Activated T-helper 1 cell treated with anti-CD3 and anti-CD28 coated beads, Interleukin-12 subunit alpha, Interleukin-12 subunit beta, Interleukin-2, Interleukin-4 antibody, amounts not matched to agents 30 ng/mL and 10 ng/mL and 1 ng/mL, durations not matched to agents 14 hours and 24 hours and 36 hours (primary cell): ENCODE data around the gene PPP1R1C. TPM values are rescaled to one million over a fixed set of nuclear protein-coding genes. Genes with fewer than 3 reads are reported as not detected.
A peak's percentile ranks its signal among the peaks of the same experiment; 100 is the strongest.

Experiments
- DNase-seq: peaks from one replicate; pipeline ENCODE4 v3.0.0; 2021; ENCODE audit warnings: low spot score
- H3K27ac Mint-ChIP-seq: one replicate; pipeline ENCODE4 v1.8.0; 2021; ENCODE audit warnings: mild to moderate bottlenecking, mixed read lengths
- H3K27me3 Mint-ChIP-seq: one replicate; pipeline ENCODE4 v1.8.0; 2022; ENCODE audit warnings: mild to moderate bottlenecking, moderate library complexity, mixed read lengths; ENCODE audit not compliant: insufficient read depth
- H3K36me3 Mint-ChIP-seq: one replicate; pipeline ENCODE4 v1.8.0; 2021; ENCODE audit warnings: low read depth, mixed read lengths
- H3K4me1 Mint-ChIP-seq: one replicate; pipeline ENCODE4 v1.8.0; 2021; ENCODE audit warnings: low read depth, mixed read lengths
- H3K4me3 Mint-ChIP-seq: one replicate; pipeline ENCODE4 v1.8.0; 2021; ENCODE audit warnings: mild to moderate bottlenecking, moderate library complexity, mixed read lengths
- H3K9me3 Mint-ChIP-seq: one replicate; pipeline ENCODE4 v1.8.0; 2021; ENCODE audit warnings: mixed read lengths
- intact Hi-C: fragments of 100-400 bp; cut with micrococcal nuclease; formaldehyde crosslinking; loops from one replicate; pipeline ENCODE4 v1.15.1; 2024
- total RNA-seq: library from RNA; stranded (reverse); gene quantifications from 2 replicates; pipeline ENCODE4 v1.2.3, GENCODE V29; 2022

Gene PPP1R1C, protein sequence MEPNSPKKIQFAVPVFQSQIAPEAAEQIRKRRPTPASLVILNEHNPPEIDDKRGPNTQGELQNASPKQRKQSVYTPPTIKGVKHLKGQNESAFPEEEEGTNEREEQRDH
- not detected in 2 replicates for total RNA-seq

DNA sequence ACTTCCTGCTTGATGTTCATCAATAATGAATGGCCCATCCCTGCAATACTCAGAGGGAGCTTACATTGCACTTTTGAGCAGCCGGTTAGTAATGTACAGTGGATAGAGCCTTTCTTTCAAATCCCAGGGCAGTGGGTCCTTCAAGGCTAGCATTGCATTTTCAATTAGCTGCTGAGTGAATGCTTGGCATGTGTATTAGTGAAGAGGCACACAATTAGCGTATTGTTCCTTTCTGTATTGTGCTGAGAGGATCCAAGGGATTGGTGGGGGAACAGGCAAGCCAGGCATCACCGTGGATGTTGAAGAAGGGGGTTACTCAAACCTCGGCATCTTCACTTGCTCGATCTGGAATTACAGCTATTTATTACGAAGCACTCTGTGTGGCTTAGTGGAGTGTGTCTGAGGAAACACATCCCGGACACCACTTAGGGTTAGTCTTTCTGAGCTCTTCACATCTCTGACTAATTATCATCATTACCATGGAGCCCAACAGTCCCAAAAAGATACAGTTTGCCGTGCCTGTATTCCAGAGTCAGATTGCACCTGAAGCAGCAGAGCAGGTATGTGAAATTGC lies at the start of gene PPP1R1C:
TSS of gene PPP1R1C (plus strand) at position 222 of the 574 bp plus-strand sequence. CDS start at position 480, 258 bp downstream.
- Mint-ChIP-seq H3K4me1 (no peaks in the 10 kb centered on the region), H3K9me3 (no peaks in the 10 kb centered on the region), H3K36me3 (no peaks in the 10 kb centered on the region), H3K27me3 (no peaks in the 10 kb centered on the region), H3K4me3 (no peak within 1 kb of the TSS), H3K27ac (no peak within 1 kb of the TSS)
- intact Hi-C loops: no loop called here
- DNase-seq: no peak

DNA sequence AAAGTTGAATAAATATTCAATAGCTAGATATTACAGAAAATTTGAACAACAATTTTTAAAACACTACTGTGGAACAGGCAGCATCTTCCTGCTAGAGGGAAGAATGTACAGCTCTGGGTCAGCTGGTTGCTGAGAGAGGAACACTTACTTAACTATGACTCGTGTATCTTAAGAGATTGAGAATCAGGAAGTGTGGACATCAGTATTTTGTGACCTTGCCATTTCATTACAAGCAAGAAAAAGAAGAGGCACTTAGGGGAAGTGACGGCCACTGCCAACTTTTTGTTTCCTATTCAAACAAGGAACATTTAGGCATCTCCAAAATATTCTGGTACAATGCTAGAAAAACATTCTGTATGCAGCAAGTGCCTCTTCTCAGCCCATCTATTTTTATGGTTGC lies 48.2 kb upstream of the PPP1R1C start:
- Mint-ChIP-seq H3K27ac (no peak overlapping the region), H3K36me3 (no peaks in the 10 kb centered on the region), H3K4me1 (no peaks in the 10 kb centered on the region), H3K4me3 (no peak overlapping the region), H3K9me3 (no peaks in the 10 kb centered on the region), H3K27me3 (peaks cover 18% of the 10 kb centered on the region)
- no peak for DNase-seq
- intact Hi-C loops: loop anchor here (2.0 kb wide), 1 partner anchor 13 kb away; no protein-coding TSS in a partner anchor

DNA sequence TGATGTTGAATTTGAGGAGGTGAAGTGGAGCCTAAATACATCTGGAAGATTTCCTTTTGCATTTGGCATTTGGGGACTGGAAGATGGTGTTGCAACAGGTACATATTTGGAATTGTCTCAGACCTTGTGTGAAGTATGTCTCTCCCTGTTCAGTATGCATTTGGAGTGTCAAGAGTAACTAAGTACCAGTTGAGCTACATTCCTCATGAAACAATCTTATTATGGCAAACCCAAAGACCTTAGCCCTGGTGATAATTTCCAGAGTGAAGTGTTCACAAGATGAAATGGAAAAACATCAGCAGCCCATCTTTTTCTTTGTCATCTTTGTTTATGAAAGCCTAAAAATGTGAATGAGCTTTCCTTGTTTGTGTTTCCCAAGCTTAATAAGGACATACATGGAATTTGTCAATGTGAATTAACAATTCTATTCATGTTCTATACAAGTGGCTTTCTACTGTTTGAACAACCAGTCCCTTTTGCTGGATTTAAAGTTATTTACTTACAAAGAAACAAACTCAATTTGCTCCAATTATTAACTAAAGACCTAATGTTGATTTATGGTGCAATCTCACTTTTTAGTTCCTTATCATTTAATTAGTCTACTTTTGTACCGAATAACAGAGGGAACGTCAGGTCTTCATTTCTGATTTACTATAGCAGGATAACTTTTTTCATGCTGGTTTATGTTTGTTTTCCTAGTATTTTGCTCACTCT lies 42.1 kb upstream of the PPP1R1C start:
- intact Hi-C loops: no loop called here
- H3K9me3 Mint-ChIP-seq: no peaks in the 10 kb centered on the region

DNA sequence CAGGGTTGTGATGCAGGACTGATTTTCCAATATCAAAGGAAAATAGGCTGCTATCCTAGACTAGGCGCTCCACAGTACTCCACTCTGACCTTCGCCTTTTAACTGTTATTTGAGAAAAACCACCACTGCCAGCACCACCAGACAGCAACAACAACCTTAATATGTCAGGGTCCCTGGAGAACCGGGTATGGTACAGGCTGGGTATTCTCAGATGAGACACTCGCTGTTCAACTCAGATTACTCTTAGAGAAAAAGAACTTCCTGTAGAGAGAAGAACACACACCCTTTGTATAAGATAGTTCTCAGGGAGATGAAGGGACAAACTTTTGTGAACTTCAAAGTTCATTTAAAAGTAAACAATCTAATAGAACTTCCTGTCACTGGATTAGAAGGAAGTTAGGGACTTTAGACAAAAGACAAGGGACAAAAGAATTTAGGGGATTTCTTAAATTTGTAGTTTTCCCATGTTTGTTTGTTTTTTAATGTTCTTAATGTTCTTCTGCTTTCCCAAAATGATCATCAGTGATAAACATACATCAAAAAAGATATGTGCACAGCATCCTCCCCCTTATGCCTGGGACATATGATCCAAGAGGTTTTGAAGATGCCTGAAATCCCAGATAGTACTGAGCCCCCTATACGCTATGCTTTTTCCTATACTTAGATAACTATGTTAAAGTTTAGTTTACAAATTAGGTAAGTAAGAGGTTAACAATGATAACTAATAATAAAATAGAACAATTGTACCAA lies 41.3 kb upstream of the PPP1R1C start:
- Mint-ChIP-seq H3K36me3 (no peaks in the 10 kb centered on the region), H3K27ac (no peak overlapping the region), H3K9me3 (no peaks in the 10 kb centered on the region), H3K4me3 (no peak overlapping the region), H3K27me3 (peaks cover 20% of the 10 kb centered on the region), H3K4me1 (no peaks in the 10 kb centered on the region)
- intact Hi-C loops: no loop called here
- DNase-seq: no peak

More for the DNA sequence above, 42.1 kb upstream of the PPP1R1C start:
- no peak for DNase-seq
- Mint-ChIP-seq H3K36me3 (no peaks in the 10 kb centered on the region), H3K27ac (no peak overlapping the region), H3K27me3 (peaks cover 21% of the 10 kb centered on the region), H3K4me1 (no peaks in the 10 kb centered on the region), H3K4me3 (no peak overlapping the region)

DNA sequence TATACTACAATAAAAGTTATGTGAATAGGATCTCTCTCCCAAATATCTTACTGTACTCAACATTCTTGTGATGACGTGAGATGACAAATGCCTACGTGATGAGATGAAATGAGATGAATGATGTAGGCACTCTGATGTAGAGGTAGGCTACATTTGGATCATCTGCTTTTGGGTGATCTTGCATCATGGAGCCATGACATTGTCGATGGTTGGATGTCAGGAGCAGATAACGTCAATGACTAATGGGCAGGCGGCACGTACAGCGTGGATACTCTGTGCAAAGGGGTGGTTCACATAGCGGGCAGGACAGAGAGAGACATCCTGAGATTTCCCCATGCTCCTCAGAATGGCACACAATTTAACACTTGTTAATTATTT lies 40.8 kb upstream of the PPP1R1C start:
- Mint-ChIP-seq H3K27me3 (peaks cover 23% of the 10 kb centered on the region), H3K4me3 (no peak overlapping the region), H3K27ac (no peak overlapping the region), H3K4me1 (no peaks in the 10 kb centered on the region), H3K36me3 (no peaks in the 10 kb centered on the region), H3K9me3 (no peaks in the 10 kb centered on the region)
- intact Hi-C loops: no loop called here
- no peak for DNase-seq

DNA sequence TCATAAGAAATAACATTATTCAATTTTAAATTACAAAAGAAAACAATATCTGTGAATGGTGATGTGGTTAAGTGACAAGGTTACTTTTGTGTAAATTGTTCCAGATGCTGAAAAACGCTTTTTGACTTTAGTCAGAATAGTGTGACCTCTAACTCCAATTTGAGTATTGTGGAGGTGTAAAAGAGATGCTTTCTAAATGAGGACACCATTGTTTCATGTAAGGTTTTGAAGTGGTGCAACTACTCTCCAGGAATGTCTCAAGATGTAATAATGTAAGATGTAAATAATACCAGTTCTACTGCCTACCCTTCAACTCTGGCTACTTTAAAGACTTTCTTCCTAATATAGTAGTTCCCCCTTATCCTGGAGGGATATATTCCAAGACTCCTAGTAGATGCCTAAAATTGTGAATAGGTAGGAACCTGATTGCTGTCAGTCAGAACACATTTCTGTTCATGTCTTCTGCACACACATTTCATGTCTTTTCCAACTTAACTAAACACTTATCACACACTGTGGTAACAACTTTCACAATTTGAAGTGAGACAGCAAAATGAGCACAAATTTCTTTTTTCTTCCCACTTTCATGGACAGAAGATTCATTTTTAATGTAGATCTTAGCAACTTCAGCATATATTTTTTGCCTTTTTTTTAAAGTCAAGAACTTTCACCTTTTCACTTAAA lies 39.1 kb upstream of the PPP1R1C start:
- no peaks in the 10 kb centered on the region for H3K36me3 Mint-ChIP-seq
- no peak overlapping the region for H3K4me3 Mint-ChIP-seq
- H3K4me1 Mint-ChIP-seq: no peaks in the 10 kb centered on the region
- no peak for DNase-seq
- intact Hi-C loops: loop anchor here (1.0 kb wide), 2 partner anchors 39 to 155 kb away; no protein-coding TSS in a partner anchor
- no peak overlapping the region for H3K27ac Mint-ChIP-seq
- peaks cover 29% of the 10 kb centered on the region for H3K27me3 Mint-ChIP-seq
- no peaks in the 10 kb centered on the region for H3K9me3 Mint-ChIP-seq

DNA sequence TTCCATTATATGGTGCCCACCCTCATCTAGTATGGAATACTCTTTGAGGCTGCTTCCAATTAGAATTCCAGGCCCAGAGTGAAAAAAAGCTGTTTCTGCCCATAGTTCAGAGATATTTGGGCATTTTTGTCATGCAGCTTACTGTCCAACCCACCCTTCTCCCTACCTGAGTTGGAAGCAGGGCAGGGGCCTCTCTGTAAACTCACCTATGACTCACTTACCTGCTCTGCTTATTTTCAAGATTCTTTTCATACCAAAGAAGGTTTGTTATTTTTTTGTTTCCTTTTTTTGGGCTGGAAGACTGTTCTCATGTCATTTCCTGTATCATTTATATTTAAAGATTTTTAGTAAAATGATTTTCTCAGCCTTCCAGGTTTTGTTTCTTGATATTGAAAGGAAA lies 38.4 kb upstream of the PPP1R1C start:
- Mint-ChIP-seq H3K4me3 (no peak overlapping the region), H3K27me3 (peaks cover 29% of the 10 kb centered on the region), H3K36me3 (no peaks in the 10 kb centered on the region), H3K27ac (no peak overlapping the region), H3K9me3 (no peaks in the 10 kb centered on the region), H3K4me1 (no peaks in the 10 kb centered on the region)
- DNase-seq: no peak
- intact Hi-C loops: no loop called here

DNA sequence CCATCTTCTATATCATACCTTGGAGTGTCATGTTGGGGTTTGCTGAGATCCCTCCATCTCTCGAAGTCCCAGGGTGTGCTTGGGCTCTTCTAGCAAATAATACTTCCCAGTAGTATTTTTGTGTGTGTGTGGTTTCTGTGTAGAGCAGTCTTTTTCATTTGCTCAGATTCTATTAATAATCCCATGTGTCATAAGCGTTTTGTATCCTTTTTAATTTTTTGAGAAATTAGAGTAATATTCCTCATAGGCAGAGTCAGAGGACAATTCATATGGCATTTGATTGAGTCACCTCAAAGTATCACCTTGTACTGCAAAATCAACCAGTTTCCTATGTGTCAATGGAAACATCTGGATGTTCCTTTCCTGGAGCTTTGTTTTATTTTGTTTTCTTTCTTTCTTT lies 37.4 kb upstream of the PPP1R1C start:
- Mint-ChIP-seq H3K4me1 (no peaks in the 10 kb centered on the region), H3K9me3 (no peaks in the 10 kb centered on the region), H3K27me3 (peaks cover 27% of the 10 kb centered on the region), H3K4me3 (no peak overlapping the region), H3K27ac (no peak overlapping the region), H3K36me3 (no peaks in the 10 kb centered on the region)
- no peak for DNase-seq
- intact Hi-C loops: no loop called here

DNA sequence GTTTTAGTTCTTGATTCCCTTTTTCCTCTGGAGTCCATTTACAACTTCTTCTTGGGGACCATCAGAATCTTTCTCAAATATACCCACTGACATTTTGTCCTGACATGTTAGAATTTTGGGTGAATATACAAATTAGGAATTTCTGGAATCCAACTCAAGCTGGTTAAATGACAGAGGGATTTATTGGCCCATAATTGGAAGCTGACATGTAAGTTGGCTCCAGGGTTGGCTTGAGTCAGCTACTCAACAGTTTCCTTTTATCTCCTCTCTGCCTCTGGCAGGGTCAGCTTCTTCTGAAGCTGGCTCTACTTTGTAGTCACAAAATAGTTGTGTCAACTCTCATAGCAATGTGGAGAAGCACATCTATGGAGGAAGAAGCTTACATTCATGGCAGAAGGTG lies 36.6 kb upstream of the PPP1R1C start:
- Mint-ChIP-seq H3K27ac (no peak overlapping the region), H3K36me3 (no peaks in the 10 kb centered on the region), H3K4me3 (no peak overlapping the region), H3K4me1 (peaks cover 7% of the 10 kb centered on the region), H3K27me3 (peaks cover 33% of the 10 kb centered on the region), H3K9me3 (no peaks in the 10 kb centered on the region)
- intact Hi-C loops: no loop called here
- DNase-seq: no peak

DNA sequence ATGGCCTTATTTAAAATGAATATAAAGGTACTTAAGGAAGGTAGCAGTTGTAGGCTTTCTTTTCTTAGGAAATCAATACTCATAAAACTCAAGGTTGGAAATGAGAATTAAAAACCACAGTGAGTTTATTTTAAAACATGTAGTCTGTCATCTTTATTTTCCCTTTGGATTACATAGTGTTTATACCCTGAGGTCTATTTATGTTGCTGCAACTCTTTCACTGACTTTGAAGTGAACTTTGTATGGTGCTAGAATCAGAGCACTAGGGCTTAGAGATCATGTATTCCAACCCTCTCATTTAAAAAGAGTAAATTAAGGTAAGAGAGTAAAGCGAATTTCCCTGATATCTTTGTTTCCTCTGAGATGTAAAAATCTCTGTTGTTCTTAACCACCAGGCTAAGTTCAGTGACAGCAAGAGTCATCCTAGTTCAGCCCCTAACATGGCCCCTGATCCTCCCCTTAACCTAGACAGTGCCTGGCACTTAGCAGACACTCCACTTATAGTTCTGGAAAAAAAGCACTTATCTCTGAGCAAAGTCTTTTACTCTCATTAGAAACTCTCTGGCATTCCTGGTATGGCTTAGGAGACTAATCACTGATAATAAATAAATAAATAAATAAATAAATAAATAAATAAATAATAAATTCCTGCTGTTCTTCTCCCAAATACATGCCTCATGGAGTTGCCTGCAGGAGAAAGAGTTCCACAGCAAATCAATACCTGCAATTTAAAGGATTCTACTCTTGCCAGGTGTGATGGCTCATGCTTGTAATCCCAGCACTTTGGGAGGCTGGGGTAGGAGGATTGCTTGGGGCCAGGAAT lies 33.0 kb upstream of the PPP1R1C start:
- H3K4me3 Mint-ChIP-seq: no peak overlapping the region
- H3K4me1 Mint-ChIP-seq: peaks cover 21% of the 10 kb centered on the region
- H3K9me3 Mint-ChIP-seq: no peaks in the 10 kb centered on the region
- no peaks in the 10 kb centered on the region for H3K36me3 Mint-ChIP-seq
- intact Hi-C loops: loop anchor here (2.0 to 5.0 kb wide), 2 partner anchors 60 to 970 kb away; partner anchors contain the start of gene UBE2E3
- no peak overlapping the region for H3K27ac Mint-ChIP-seq
- H3K27me3 Mint-ChIP-seq: peaks cover 25% of the 10 kb centered on the region
- no peak for DNase-seq

DNA sequence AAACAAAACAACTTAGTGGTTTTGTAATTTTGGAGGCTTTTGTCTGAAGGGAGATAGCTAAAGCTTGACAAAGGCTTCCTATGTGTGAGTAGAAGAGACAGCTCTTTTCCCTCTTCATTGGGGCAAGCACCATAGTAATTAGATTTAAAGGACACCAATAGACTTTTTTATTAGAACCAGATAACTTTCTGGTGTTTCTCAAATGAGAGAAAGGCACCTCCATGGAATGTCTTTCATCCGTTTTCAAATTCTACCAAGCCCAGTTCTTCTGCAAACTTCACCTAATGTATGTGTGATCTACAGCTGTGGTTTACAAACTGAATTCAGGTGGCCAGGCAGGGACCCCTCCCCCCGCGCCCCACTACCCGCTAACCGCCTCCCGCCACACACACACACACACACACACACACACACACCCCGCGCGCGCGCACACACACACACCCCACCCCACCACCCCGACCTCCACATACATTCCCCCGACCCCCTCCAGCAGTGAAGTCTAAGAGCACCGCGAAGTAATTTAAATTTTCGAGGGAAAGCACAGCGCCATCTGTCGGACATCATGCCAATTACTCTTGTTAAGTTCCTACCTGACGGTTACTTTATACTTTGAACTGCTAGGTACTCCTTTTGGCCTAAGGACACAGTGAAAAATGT lies 31.6 kb upstream of the PPP1R1C start:
- Mint-ChIP-seq H3K36me3 (no peaks in the 10 kb centered on the region), H3K9me3 (no peaks in the 10 kb centered on the region), H3K27me3 (peaks cover 24% of the 10 kb centered on the region), H3K4me1 (peaks cover 21% of the 10 kb centered on the region), H3K4me3 (peak overlapping the region; percentile 47), H3K27ac (no peak overlapping the region)
- peak; percentile 38 for DNase-seq
- intact Hi-C loops: loop anchor here (1.0 to 5.0 kb wide), 5 partner anchors 51 to 972 kb away; partner anchors contain the start of gene UBE2E3
